ENCODE results near the gene FBXO3.

- TF ChIP-seq POLR2A (IDR thresholded peaks at IDR 0.05; ENCODE audit: borderline replicate concordance, extremely low read depth, insufficient read depth, insufficient read length) = no peak
- no peak for TF ChIP-seq EZH2 (IDR thresholded peaks at IDR 0.05)
- TF ChIP-seq ELF1 (IDR thresholded peaks at IDR 0.05; ENCODE audit: borderline replicate concordance, low read depth) = no peak
Measured at GRCh38 chr11:33772300-33772699, 2.0 kb downstream of the FBXO3 start.
